Stimulated activated CD4-positive, alpha-beta T cell treated with anti-CD3 and anti-CD28 coated beads, Interleukin-2, amount 100 ng/mL, for 48 hours (primary cell): Measurements from ENCODE around the gene ENTPD8.

Experiments
- DNase-seq, 2 donors: peaks; one replicate each; pipeline ENCODE4 v3.0.0-alpha.2; 2020

ENTPD8 gene

DNA sequence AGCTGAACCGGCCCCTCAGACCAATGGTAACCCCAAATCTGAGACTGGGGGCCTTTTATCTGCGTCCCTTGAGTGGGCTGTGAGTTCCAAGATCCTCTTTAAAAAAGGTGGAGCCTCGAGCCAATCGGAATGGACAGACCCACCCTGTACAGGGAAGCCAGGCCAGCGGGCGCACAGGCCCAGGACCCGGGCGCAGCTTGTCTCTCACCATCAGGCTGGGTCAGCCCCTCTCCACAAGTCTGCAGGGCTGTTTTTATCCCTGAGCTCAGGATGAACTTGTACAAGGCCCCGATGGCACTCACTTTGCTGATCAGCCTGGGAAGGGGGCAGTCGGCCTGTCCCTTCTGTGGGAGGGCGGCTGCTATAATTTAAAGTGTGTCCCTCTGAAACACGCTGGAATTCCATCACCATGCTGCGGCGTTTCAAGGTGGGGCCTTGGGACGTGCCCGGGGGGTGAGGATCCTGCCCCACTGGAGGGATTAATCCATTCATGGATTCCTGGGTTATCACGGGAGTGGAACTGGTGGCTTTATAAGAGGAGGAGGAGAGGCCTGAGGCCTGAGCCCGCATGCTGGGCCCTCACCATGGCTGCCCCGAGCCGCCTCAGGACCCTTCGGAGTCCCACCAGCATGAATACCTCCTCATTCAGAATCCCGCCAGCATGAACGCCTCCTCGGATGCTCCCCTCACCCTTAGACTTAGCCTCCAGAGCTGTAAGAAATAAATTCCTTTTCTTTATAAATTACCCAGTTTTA is 32.3 kb downstream of the ENTPD8 start:
- DNase-seq: no peak

DNA sequence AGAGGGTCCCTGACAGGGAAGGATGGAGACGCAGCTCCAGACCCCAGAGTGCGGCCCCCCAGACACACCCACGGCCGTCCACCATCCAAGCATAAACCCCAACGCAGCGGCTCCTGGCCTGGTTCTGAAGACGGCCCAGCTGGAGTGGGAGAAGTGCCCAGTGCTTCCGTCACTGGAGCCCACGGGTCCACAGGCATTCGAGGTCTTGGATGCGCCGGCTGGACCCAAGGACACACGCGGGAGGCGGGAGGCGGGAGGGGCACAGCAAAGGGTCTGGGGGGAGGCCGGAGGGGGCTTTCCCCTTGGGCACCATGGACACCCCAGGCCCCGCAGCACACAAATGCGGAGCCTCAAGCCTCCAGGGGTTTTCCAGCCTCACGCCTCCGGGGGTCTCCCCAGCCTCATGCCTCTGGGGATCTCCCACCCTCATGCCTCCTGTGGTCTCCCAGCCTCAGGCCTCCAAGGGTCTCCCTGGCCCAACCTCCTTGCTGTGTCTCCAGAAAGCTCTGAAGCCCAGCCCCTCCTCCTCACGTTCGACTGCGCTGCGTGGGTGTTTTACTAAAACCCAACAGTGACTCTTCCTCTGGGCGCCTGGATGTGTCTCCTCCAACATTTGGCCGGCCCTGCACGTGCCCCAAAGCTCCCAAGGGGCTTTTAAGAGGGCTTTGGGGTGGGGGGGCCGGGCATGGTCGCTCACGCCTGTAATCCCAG is 33.4 kb downstream of the ENTPD8 start:
- DNase-seq: no peak

DNA sequence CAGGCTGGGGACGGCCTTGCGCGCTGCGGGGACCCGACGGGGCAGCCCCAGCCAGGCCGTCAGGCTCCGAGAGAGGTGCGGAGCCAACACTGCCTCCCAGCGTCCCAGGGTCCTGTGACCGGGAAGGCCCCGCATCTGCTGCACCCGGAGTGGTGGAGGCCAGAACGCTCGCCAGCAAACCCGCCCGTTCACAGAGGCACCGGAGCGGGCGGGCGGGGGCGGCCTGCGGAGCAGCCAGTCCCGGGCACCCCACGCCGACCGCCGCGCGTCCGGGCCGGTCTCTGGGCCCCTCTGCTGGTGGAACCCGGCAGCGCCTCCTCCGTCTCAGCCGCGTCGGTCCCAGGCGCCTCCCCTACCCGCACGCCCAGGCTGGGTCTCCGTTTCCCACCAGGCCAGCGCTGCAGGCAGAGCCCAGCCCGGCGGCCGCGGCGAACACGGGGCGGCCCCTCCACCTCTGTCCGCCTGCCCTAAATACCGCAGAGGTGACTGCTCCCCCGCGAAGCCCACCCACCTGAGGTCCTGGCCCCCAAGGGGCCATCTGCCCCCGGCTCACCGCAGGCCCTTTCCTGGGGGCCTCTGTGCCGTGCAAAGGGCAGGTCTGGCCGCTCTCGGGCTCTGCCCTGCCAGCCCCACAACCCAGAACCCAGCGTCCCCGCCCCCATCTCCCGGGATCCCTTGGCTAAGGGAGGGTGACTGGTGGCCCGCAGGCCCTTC is 34.1 kb downstream of the ENTPD8 start:
- DNase-seq: peak; percentile 59 to 76

DNA sequence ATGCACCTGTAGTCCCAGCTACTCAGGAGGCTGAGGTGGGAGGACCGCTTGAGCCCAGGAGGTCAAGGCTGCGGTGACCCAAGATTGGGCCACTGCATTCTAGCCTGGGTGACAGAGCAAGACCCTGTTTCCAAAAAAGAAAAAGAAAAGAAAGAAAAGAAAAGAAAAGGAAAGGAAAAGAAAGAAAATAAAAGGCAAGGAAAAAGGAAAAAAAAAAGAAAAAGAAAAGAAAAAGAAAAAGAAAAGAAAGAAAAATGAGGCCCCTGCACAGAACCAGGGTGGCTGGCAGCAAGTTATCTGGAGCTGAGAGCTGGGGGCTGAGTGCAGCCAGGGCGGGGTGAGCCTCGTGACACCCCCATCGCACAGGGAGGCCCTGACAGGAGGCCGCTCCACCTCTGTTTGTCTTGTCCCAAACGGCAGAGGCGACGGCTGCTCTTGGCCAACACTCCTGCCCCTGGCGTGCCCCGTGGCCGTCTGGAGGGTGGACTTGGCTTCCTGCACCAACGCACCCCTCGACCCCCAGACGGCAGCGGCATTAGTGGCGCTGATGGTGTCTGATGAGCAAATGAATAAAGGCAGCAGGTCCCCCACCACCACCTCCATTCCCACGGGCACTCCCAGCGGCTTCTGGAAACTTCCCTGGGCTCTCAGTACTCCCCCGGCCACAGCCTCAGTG is 34.9 kb downstream of the ENTPD8 start:
- no peak for DNase-seq

DNA sequence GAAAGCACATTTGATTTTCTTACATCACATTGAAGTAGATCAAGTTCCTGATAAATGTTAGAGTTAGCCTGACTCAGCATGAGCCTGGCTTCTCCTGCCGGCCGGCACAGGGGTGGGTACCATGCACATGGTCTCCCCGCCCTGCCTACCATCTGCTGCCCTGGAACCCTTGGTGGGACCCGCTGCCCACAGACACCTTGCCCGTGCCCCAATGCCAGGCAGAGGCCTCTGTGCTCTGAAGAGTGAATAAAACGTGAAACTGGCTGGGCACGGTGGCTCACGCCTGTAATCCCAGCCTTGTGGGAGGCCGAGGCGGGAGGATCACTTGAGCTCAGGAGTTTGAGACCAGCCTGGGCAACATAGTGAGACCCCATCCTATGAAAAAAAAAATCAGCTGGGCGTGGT is 35.5 kb downstream of the ENTPD8 start:
- DNase-seq: no peak

DNA sequence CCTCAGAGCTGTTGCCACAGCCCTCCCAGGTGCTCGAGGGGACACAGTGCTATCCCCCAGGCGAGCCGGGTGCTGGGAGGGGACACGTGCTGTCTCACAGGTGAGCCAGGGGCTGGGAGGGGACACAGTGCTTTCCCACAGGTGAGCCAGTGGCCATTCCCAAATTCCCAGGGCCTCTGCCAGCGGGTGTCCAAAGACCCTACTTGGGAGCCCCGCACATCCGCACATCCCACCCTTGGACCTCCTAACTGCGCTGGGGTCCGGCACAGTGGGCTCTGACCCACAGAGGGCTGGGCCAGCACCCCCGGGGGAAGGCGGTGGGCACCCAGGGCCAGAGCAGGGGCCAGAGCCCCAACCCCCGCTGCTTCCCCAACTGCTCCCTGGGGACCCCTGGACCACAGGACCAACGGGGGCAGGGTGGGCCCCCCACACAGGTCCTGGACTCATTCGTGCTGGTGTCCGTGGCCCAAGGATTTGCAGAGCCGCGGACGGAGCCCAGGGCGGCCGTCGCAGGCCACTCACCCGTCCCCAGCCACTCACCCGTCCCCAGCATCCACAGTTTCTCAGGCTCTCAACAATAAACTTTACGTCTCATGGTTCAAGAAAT is 36.1 kb downstream of the ENTPD8 start:
- DNase-seq: no peak

DNA sequence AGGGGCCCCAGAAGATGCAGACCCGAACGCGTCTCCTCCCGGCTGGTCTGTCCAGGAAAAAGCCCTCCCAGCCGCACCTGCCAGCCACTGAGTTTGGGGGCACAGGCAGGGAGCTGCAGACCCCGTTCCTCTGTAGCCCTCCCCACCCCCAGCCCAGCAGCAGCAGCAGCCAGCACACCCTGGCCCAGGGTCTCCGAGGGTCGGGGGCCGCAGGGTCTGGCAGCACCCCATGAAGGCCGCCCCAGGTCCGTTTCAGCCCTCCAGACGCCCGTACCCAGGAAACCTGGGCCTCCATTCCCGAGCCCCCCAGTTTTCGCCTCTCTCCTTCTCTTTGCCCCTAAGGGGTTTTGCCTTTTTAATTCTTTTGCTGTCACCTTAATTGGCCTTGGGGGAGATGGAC is 37.9 kb downstream of the ENTPD8 start:
- DNase-seq: no peak

DNA sequence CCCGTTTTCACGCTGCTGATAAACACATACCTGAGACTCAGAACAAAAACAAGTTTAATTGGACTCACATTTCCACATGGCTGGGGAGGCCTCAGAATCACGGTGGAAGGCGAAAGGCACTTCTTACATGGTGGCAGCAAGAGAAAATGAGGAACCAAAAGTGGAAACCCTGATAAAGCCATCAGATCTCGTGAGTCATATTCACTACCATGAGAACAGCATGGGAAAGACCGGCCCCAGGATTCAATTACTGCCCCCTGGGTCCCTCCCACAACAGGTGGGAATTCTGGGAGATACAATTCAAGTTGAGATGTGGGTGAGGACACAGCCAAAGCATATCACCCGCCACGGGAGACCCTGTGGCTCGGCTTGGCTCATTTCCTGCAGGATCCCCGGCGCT is 38.4 kb downstream of the ENTPD8 start:
- DNase-seq: no peak

DNA sequence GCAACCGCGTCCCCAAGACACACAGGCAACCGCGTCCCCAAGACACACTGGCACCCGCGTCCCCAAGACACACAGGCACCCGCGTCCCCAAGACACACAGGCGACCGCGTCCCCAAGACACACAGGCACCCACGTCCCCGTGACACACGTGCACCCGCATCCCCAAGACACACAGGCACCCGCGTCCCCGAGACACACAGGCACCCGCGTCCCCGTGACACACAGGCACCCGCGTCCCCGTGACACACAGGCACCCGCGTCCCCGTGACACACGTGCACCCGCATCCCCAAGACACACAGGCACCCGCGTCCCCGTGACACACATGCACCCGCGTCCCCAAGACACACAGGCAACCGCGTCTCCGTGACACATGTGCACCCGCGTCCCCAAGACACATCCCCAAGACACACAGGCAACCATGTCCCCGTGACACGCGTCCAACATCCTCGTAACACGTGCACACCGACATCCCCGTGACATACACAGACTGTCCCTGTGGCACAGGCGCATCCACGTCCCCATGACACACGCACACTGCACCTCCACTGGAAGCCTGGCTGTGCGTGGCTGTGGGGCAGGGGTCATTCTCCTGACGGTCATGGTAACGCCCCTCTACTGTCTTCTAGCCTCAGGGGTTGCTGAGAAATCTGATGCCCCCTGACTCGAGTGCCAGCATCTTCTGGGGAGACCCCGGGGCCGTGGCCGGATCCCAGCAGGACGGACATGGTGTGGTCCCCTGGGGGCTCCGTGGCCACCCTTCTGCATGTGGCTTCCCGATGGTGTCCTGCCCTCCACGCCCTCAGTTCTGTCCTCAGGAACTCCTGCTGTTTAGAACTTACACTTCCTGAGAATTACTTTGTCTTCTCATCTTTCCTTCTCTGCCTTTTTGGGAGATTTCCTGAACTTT is 42.3 kb downstream of the ENTPD8 start:
- DNase-seq: no peak

DNA sequence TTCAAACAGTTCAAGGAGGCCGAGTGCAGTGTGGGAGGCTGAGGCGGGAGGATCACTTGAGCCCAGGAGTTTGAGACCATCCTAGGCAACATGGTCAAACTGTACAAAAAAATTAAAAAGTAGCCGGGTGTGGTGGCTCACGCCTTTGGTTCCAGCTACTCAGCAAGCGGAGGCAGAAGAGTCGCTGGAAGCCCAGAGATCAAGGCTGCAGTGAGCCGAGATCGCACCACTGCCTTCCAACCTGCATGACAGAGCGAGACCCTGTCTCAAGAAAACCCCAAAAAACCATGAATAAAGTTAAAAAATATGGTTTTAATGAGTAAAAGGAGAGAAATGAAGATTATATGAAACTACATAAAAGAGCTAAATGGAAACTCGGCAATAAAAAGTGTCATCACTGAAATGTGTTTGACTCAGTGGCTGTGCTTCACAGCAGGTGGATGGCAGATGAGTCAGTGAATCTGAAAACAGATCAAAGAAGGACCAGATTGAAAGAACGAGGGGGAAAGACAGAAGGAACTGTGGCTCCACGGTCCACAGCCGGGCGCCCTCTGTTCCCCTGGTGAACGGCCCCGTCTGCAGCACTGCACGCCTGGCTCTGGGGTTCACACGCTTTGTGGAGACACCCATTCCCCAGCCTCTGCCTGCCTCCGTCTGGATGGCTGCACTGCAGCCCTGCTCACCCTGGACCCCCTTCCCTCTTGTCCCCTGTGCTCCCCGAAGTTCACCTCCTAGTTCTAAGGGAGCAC is 43.3 kb downstream of the ENTPD8 start:
- peak; percentile 26 to 31 for DNase-seq

DNA sequence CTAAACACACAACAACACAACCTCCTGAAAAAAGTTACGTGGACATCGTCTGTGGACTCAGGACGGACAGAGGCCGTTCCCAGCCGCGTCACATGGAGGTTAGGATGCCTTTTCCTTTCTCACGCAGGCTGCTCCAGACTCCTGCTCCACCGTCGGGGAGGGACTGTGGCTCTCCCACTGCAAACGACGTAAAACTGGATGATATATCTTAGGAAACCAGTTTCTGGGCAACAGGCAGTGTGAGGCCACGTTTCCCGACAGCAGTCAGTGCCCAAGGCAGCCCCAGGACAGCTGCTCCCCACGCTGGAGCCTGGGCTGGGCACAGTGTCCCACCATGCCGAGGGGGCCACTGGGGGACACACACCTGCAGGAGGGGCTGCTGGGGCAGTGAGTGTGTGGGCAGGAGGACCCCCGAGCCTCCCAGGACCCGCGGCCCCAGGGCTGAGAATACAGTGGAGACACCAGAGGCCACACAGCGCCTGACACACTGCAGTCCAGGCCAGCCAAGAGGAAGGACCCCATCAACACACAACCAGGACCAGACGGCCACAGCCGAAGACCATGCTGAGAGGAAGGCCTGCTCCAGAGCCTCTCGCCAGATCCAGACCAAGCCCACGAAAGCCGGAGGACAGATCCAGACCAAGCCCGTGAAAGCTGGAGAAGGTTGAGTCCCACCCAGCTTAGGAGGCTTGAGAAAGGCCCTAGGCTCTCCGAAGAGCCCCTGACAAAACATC is 44.4 kb downstream of the ENTPD8 start:
- DNase-seq: no peak

DNA sequence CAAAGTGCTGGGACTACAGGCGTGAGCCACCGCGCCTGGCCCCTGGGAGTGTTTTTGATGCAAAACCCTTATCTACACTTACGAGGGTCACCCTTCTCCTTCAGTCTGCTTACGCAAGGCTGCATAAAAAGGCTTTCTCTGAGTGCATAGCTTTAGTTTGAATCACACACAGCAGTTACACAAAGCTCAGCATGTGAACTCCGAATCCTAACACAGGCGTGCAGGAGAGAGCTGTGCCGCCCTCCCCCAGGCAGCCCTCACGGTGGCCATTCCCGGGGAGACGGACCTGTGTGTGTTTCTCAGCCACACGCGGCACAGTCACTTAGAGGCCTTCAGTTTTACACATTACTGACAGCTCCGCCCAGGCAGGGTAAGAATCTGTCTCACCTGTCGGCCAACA is 44.9 kb downstream of the ENTPD8 start:
- no peak for DNase-seq

DNA sequence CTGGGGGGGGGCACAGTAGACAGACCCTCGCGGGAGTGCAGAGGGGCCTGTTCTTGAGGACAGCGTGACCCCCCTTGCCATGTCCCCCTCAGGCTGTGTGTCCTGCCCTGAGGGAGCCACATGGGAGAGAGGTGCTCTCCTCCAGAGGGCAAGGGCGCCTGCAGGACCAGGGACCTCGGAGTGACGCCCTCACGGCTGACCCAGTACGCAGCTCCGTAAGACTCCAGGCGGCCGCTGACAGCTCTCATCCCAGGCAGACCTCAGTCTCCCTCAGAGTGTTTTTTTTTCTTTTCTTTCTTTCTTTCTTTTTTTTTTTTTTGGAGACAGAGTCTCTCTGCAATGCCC is 45.5 kb downstream of the ENTPD8 start:
- DNase-seq: no peak

DNA sequence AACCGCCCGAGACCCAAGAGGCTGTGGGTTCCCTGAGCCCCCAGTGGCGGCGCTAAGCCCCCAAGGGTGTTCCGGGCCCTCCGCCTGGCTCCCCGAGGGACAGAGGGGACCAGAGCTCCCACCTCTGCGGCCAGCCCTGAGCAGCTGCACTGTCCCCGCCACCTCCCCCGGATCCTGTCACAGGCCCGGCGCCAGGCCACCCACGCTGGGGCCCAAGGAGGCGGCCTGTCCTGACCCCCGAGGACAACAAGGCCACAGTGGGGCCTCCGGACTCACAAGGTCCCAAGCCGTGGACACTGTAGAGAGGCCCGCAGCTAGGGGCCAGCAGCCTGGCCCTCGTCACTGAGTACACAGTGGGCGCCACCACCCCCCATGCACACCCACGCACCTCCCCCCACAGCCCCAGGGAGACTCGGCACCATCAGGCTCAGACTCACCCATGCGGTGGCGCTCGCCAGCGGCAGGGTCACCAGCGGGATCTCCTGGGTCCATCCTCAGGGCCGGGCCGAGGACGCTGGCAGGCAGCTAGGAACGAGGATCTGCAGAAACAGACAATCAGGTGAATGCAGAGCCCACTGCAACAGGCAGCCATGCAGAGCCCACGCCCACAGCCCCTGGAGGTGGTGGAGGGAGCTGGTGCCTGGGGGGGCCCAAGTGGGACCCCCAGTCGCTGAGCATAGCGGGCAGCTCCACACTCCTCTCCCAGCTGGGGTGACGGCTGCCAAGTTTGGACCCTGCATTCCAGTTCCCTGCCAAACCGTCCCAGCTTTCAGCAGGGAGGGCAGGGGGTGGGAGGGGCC is 46.1 kb downstream of the ENTPD8 start:
- no peak for DNase-seq

DNA sequence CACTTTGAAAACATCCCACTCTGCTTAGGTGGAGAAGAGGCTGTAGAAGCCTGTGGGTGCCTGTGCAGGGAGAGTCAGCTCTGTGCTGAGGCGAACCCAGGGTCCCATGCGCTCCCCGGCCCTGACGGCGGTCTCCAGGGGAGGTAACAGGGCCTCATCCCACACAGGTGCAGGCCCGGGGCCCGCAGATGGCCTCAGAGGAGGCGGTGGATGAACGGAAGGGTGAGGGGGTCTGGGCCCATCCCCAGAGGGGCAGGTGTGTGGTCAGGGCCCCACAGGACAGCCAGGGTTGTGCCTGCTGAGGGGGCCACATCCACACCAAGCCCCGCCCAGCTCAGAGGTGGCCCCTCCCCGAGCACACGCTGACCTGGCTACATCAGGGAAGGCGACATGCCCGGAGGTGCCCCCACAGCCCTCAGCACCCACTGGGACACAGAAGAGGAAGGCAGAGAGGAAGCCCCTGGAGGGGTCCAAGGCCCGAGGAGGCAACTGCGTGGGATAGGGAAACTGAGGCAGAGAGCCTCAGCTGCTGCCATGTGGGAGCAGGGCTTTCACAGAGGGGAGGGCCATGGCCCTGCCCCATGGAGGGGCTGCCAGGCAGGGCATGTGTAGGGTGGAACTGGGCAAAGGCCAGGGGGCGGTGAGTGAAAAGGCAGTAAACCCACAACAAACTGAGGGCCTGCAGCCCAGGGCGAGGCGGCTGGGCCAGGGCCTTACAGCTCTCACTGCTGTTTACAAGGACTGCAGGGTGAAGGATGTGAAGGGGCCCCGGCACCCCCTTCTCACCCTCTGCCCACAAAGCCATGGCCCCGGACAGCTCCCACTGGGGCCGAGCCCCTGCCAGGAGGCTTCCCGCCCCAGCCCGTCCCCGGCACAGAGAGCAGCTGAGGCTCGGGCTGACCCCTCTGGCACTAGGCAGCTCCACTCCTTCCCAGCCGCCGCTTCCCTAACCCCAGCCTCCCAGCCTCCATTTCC is 47.7 kb downstream of the ENTPD8 start:
- no peak for DNase-seq

DNA sequence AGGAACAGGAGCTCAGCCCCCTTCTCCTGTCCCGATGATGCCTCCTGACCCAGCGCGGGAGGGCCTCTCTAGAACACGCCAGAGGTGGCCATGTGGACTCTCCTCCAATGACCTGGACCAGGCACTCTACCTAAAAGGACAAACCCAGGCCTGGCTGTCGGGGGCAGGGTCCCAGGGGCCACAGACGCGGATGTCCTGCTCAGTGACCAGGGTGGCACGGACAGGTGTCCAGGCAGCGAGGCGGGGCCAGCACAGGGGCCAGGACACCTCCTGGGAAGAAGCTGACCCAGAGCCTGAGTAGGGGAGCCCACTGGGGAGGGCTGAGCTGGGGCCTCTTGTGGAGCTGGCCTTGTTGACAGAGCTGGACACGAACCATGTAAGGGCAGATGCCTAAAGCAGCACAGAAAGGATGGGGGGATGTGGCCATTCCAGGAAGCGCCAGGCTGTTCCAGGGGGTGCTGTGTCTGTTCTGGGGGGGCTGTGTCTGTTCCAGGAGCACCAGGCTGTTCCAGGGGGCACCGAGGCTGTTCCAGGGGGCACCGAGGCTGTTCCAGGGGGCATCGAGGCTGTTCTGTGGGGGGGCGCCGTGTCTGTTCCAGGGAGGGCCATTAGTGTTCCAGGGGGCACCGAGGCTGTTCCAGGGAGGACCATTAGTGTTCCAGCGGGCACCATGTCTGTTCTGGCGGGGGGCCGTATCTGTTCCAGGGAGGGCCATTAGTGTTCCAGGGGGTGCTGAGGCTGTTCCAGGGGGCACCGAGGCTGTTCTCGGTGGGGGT is 48.7 kb downstream of the ENTPD8 start:
- no peak for DNase-seq

DNA sequence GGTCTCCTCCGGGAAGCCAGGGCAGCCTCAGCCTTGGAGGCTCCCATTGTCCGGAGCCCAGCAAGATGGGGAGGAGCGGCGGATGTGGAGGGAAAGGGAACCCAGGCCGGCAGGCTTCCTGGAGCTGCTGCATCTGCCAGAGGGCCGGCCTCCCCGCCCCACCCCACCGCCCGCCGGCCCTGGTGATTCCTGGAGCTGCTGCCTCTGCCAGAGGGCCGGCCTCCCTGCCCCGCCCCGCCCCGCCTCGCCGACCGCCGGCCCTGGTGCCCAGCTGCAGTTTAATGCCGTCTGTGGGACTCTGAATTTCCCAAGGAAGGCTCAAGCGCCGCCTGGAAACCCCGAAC is 49.8 kb downstream of the ENTPD8 start:
- DNase-seq: no peak
